Fibroblast of mammary gland (primary cell): ENCODE data around the gene APOBR.
"Not testable (repeated sequence)": the region's sequence is repeated elsewhere in the genome, so short reads cannot be mapped to it uniquely, and the experiment has no call there.

Experiments used
- DNase-seq: peaks from one replicate; pipeline ENCODE4 v3.0.0-alpha.2; 2010; ENCODE audit warnings: low read depth
- H3K4me3 ChIP-seq: 2 replicates; pipeline ENCODE4 v1.5.1; 2011; ENCODE audit warnings: low read depth, mild to moderate bottlenecking, low read length, moderate library complexity; ENCODE audit not compliant: control insufficient read depth
- CTCF ChIP-seq: conservative IDR thresholded peaks from 2 replicates; pipeline ENCODE4 v1.5.1; 2011; ENCODE audit warnings: low read depth, low read length, inconsistent platforms; ENCODE audit not compliant: control insufficient read depth, insufficient read depth

Gene APOBR

GRCh38 chr16:28538733-28539596 lies 44.5 kb downstream of the APOBR start, which contains the start of gene NUPR1:
Gene NUPR1 (minus strand): TSS chr16:28538974. CDS start chr16:28538907, 67 bp downstream.
- H3K4me3 ChIP-seq, result peak within 1 kb of the TSS; percentile 75
- TF ChIP-seq CTCF, result no peak
- DNase-seq, result peak; percentile 99

- TF ChIP-seq CTCF, result no peak
- no peak for DNase-seq
- H3K4me3 ChIP-seq, result no peak overlapping the region
Observed at GRCh38 chr16:28540346-28540745, 45.9 kb downstream of the APOBR start.

GRCh38 chr16:28542646-28543045 lies 48.2 kb downstream of the APOBR start:
- DNase-seq, result no peak
- TF ChIP-seq CTCF, result no peak
- H3K4me3 ChIP-seq, result no peak overlapping the region

GRCh38 chr16:28543072-28543471 lies 48.6 kb downstream of the APOBR start:
- DNase-seq, result no peak
- no peak for TF ChIP-seq CTCF
- H3K4me3 ChIP-seq, result no peak overlapping the region

- no peak for TF ChIP-seq CTCF
- no peak overlapping the region for H3K4me3 ChIP-seq
- DNase-seq, result no peak
Observed at GRCh38 chr16:28544998-28545397, 50.6 kb downstream of the APOBR start.

GRCh38 chr16:28545964-28546363 lies 51.5 kb downstream of the APOBR start:
- H3K4me3 ChIP-seq, DNase-seq: not testable (repeated sequence)

GRCh38 chr16:28546626-28547025 lies 52.2 kb downstream of the APOBR start:
- no peak for TF ChIP-seq CTCF
- no peak overlapping the region for H3K4me3 ChIP-seq
- no peak for DNase-seq
